K562 (cell line): ENCODE data around the gene ANAPC5. TPM values are rescaled to one million over a fixed set of nuclear protein-coding genes. Genes with fewer than 3 reads are reported as not detected.
A peak's percentile ranks its signal among the peaks of the same experiment; 100 is the strongest.

Experiments used
- ARID4B ChIP-seq: sonication (generic); formaldehyde crosslinking; IDR thresholded peaks from 2 replicates; pipeline ENCODE4 v1.8.0; 2022; ENCODE audit warnings: mild to moderate bottlenecking, missing genetic modification reagents
- DNMT1 ChIP-seq: fragments of 450-650 bp; IDR thresholded peaks from 2 replicates; pipeline ENCODE4 v1.6.1; 2016; ENCODE audit warnings: antibody characterized with exemption, mild to moderate bottlenecking
- HNRNPL ChIP-seq: fragments of 200-400 bp; formaldehyde crosslinking; IDR thresholded peaks from 2 replicates; pipeline ENCODE4 v1.6.1; 2017; ENCODE audit warnings: low read depth, mild to moderate bottlenecking, low read length
- NONO ChIP-seq, 2 experiments: fragments of 200-400 bp in 1 of 2; fragments of 450-650 bp in 1 of 2; formaldehyde crosslinking in 1 of 2; IDR thresholded peaks; 2 replicates each; pipeline ENCODE4 v1.6.1; 2017; ENCODE audit warnings: low read depth in 2 of 2, mild to moderate bottlenecking in 2 of 2, moderate library complexity in 2 of 2, low read length in 1 of 2
- RB1 ChIP-seq: fragments of 450-650 bp; IDR thresholded peaks from 2 replicates; pipeline ENCODE4 v1.6.1; 2017; ENCODE audit warnings: low read depth, mild to moderate bottlenecking
- THAP12 ChIP-seq: fragments of 250-450 bp; sonication (Bioruptor Pico); IDR thresholded peaks from 2 replicates; pipeline ENCODE4 v1.9.0; 2021; ENCODE audit warnings: mild to moderate bottlenecking, inconsistent platforms
- USF2 ChIP-seq: sonication (generic); formaldehyde crosslinking; IDR thresholded peaks from 2 replicates; pipeline ENCODE4 v1.5.0; 2020; ENCODE audit warnings: missing genetic modification reagents
- polyA plus RNA-seq, 8 experiments: library from polyadenylated mRNA; depleted of rRNA in 4 of 8; stranded (reverse) in 5 of 8; unstranded in 3 of 8; fragments of >200 nt; fragmentation: Nextera tagmentation in 2 of 8; fragmentation: Illumina TruSeq in 1 of 8; extraction: Ambion mirVana in 2 of 8; extraction: Trizol in 1 of 8; gene quantifications; 2 replicates each; pipeline versions ENCODE4 v1.2.1 to v1.2.3, GENCODE V29; 2011 to 2014; ENCODE audit warnings: inconsistent platforms in 1 of 8, missing spikeins in 1 of 8
- total RNA-seq, 7 experiments: library from RNA; depleted of rRNA in 6 of 7; stranded (reverse); fragments of >200 nt in 6 of 7; fragmentation: Illumina TruSeq in 2 of 7; extraction: Trizol in 2 of 7; gene quantifications; 2 replicates each; pipeline versions ENCODE4 v1.2.1 to v1.2.3, GENCODE V29; 2011 to 2021; ENCODE audit warnings: low replicate concordance in 1 of 7

Gene ANAPC5
- total and polyA plus RNA-seq, 9 of the 15 experiments (the other 6 are each of a cell fraction or from before 2014, with no cell fraction given) = 136 to 315 (median 197) TPM

GRCh38 chr12:121295746-121296617 lies 56.2 kb downstream of the ANAPC5 start (continued):
- 0 out of 2 replicates have a peak, but pooled peaks have one; percentile 25 for TF ChIP-seq THAP12
- TF ChIP-seq HNRNPL = peak; percentile 50; the same call in 1 of the 2 replicates
- TF ChIP-seq ARID4B (CRISPR knock-in tag) = peak; percentile 89
- no peak for TF ChIP-seq DNMT1
- peak in 1 of 2 experiments; percentile 61; a peak in 1 of 4 replicates for TF ChIP-seq NONO (IDR thresholded peaks at IDR 0.05; ENCODE audit: low read depth in 2 of 2, low read length in 1 of 2)
- TF ChIP-seq USF2 (CRISPR knock-in tag) = peak; percentile 20; the same call in 1 of the 2 replicates
- TF ChIP-seq RB1 = 0 out of 2 replicates have a peak, but pooled peaks have one; percentile 20
